Panc1 (cell line): ENCODE measurements around the gene HARBI1.

Experiments used
- CTCF ChIP-seq: fragments of 450-650 bp; IDR thresholded peaks from 2 replicates; pipeline ENCODE4 v1.5.1; 2017; ENCODE audit warnings: mild to moderate bottlenecking
- POLR2AphosphoS5 ChIP-seq: IDR thresholded peaks from 2 replicates; pipeline ENCODE4 v1.6.1; 2012; ENCODE audit warnings: mild to moderate bottlenecking, low read depth, low read length, moderate library complexity

GRCh38 chr11:46590740-46591605 is 26.1 kb downstream of the HARBI1 start:
- TF ChIP-seq CTCF (no peak), POLR2AphosphoS5 (no peak)
